ENCODE data around the gene ABCB9. TPM values are rescaled to one million over a fixed set of nuclear protein-coding genes. Genes with fewer than 3 reads are reported as not detected.

ABCB9 gene
- polyA plus RNA-seq, 1 experiment: 6.1 TPM

DNA sequence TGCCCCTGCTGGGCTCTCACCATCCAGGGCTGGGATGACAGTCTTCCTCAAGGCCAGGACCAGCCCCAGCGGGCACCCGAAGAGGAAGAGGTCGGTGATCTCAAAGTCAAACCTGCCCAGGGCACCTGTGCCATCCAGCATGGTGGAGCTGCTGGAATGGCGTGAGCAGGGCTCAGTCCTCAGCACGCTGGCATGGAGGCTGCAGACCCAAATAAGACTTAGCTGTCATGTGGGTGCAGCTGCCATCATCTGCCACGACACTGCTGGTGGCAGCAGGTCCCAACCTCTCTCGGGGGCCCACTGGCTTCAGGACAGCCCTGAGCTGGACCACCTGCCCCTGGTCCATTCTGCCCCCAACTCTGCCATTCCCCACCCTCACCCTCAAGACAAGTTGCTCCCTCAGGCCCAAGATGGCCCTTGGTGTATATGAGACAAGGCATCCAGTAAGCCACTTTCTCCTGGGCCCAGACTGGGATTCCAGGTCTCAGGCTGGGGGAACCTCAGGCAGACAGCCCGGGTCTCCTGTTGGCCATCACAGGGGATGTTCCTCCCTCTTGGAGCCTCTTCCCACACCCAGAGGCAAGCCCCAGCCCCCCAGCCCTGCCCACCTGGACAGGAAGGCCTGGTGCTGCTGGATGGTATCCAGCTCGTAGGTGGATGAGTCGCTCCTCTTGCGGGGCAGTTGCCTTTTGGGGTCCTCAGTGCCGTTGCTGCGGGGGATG, 28.7 kb upstream of the ABCB9 start:
- TF ChIP-seq, protein P1, sequence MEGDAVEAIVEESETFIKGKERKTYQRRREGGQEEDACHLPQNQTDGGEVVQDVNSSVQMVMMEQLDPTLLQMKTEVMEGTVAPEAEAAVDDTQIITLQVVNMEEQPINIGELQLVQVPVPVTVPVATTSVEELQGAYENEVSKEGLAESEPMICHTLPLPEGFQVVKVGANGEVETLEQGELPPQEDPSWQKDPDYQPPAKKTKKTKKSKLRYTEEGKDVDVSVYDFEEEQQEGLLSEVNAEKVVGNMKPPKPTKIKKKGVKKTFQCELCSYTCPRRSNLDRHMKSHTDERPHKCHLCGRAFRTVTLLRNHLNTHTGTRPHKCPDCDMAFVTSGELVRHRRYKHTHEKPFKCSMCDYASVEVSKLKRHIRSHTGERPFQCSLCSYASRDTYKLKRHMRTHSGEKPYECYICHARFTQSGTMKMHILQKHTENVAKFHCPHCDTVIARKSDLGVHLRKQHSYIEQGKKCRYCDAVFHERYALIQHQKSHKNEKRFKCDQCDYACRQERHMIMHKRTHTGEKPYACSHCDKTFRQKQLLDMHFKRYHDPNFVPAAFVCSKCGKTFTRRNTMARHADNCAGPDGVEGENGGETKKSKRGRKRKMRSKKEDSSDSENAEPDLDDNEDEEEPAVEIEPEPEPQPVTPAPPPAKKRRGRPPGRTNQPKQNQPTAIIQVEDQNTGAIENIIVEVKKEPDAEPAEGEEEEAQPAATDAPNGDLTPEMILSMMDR (IDR thresholded peaks at IDR 0.05; ENCODE audit: insufficient read depth, low read depth, low read length): no peak
- no peaks in the 10 kb centered on the region for H3K27me3 ChIP-seq (ENCODE audit: control insufficient read depth, insufficient read depth, low read length)
- ChIA-PET POLR2A (no interaction called here), CTCF (no interaction called here)
- DNase-seq (ENCODE audit: low read depth): no peak
- no peak overlapping the region for H3K4me3 ChIP-seq (ENCODE audit: low read depth, low read length)
- no peaks in the 10 kb centered on the region for H3K36me3 ChIP-seq (ENCODE audit: control insufficient read depth, insufficient read depth, low read length)

DNA sequence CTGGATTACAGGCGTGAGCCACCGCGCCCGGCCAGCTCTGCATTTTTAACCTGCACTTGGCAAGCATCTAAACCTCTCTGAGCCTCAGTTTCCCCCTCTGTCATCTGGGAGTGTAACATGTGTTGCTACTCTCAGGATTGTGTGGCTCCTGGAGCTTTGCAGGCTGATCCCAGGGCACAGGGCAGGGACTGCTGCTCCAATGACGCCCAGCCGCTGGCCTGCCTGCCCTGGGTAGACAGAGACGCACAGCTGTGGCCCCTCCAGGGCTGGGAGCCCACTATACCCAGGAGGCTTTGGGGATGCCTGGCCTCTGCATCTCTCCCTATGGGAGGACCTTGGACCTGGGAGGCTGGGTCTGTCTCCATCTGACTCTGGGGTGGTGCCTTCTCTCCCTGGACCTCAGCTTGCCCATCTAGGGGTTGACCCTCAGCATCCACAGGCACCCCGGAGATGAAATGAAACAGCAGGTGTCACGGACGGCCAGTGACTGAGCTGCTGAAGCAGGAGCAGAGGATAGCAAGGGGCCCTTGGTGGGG, 27.9 kb upstream of the ABCB9 start:
- H3K36me3 ChIP-seq (ENCODE audit: control insufficient read depth, insufficient read depth, low read length): no peaks in the 10 kb centered on the region
- no peak for DNase-seq (ENCODE audit: low read depth)
- TF ChIP-seq, protein P1 (IDR thresholded peaks at IDR 0.05; ENCODE audit: insufficient read depth, low read depth, low read length): no peak
- POLR2A ChIA-PET: interaction anchor here (0.7 kb wide), 1 partner anchor 19 kb away, joined by 6 read pairs; the partner anchor contains the start of gene OGFOD2
- H3K4me3 ChIP-seq (ENCODE audit: low read depth, low read length): no peak overlapping the region
- CTCF ChIA-PET: no interaction called here
- no peaks in the 10 kb centered on the region for H3K27me3 ChIP-seq (ENCODE audit: control insufficient read depth, insufficient read depth, low read length)

DNA sequence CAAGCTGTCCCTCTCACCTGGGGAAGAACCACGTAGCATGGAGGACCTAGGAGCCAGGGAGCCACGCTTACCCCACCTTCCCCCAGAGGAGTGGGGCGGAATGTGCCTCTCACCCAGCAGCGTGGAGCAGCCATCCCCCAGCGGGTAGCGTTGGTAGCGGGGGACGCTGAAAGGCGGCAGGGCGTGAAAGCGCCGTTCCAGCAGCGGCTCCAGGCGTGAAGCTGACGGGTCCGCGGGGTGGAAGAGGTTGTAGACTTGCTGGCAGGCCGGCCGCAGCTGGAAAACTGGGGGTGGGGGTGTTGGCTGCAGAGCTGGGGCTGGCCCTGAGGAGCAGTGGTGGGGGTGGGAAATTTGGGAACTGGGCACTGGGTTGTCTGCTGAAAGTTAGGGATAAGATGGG, 26.1 kb upstream of the ABCB9 start:
- no peak for DNase-seq (ENCODE audit: low read depth)
- Histone ChIP-seq H3K27me3 (ENCODE audit: control insufficient read depth, insufficient read depth, low read length) (no peaks in the 10 kb centered on the region), H3K4me3 (ENCODE audit: low read depth, low read length) (no peak overlapping the region), H3K36me3 (ENCODE audit: control insufficient read depth, insufficient read depth, low read length) (no peaks in the 10 kb centered on the region)
- ChIA-PET CTCF (no interaction called here), POLR2A (no interaction called here)
- TF ChIP-seq, protein P1 (IDR thresholded peaks at IDR 0.05; ENCODE audit: insufficient read depth, low read depth, low read length): no peak

DNA sequence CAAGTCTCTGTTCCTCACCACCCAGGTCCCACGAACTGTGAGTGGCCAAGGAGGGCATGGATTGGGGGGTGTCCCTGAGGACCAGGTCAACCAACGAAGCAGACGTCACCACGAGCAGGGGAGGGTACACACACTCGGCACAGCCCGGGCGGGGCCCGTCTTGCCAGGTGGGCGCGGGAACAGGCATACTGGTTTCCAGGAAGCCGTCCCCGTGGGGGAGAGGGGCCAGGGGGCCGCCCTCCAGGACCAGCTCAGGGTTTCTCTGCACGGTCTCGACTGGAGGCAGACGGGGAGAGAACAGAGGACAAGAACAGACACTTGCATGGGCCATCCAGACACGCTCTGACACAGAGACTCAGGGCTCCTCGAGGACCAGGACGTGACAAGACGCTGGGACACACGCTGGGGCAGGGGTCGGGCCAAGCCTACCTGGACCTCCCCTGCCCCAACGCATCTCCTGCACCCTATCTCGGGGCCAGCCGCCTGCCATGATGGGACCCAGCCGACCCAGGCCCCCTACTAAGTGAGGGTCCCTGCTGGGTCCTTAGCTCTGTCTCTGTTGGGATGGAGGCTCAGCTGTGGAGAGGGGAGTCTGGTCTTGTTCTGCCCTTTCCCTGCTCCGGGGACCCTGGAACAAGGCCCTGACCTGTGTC, 25.5 kb upstream of the ABCB9 start:
- no peak for DNase-seq (ENCODE audit: low read depth)
- POLR2A ChIA-PET: no interaction called here
- CTCF ChIA-PET: no interaction called here
- H3K36me3 ChIP-seq (ENCODE audit: control insufficient read depth, insufficient read depth, low read length): no peaks in the 10 kb centered on the region
- no peak overlapping the region for H3K4me3 ChIP-seq (ENCODE audit: low read depth, low read length)
- TF ChIP-seq, protein P1 (IDR thresholded peaks at IDR 0.05; ENCODE audit: insufficient read depth, low read depth, low read length): no peak
- H3K27me3 ChIP-seq (ENCODE audit: control insufficient read depth, insufficient read depth, low read length): no peaks in the 10 kb centered on the region

DNA sequence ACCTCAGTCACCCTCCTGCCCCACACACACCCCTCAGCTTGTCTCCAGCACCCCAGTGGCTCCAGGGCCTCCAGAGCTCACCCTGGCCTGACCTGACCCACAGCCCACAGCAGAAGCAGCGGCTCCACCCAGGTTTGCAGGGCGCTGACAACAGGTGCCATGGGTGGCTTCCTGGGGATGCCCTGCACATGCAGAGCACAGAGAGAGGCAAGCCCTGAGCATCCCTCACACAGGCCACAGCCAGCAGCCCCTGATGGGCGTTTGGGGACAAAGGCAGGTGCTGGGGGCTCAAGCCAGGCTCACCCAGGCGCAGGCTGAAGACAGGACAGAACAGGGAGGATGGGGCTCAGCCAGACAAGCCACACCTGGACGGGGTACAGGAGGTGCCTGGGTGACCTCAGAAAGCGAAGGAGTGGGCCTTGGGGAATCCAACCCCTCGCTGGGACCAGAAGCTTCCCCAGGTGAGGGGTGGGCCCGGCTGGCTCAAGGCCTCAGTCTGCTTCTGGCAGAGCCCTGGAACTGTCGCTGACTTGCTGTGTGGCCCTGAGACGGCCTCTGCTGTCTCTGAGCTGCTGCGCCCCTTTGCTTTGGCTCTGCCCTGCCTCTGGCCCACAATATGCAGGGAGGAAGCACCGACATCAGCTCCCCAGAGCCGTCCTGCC, 24.8 kb upstream of the ABCB9 start:
- Histone ChIP-seq H3K4me3 (ENCODE audit: low read depth, low read length) (no peak overlapping the region), H3K27me3 (ENCODE audit: control insufficient read depth, insufficient read depth, low read length) (no peaks in the 10 kb centered on the region), H3K36me3 (ENCODE audit: control insufficient read depth, insufficient read depth, low read length) (no peaks in the 10 kb centered on the region)
- ChIA-PET CTCF (no interaction called here), POLR2A (no interaction called here)
- no peak for DNase-seq (ENCODE audit: low read depth)
- TF ChIP-seq, protein P1 (IDR thresholded peaks at IDR 0.05; ENCODE audit: insufficient read depth, low read depth, low read length): no peak
